Measurements from ENCODE around the gene DIS3L2. TPM values are rescaled to one million over a fixed set of nuclear protein-coding genes. Genes with fewer than 3 reads are reported as not detected.

Gene DIS3L2
- total RNA-seq, 1 donor from 2014 or later, result 42.1 TPM

GRCh38 chr2:232374356-232374755 lies 412.8 kb downstream of the DIS3L2 start:
- no peak for DNase-seq
- Mint-ChIP-seq H3K4me1 (ENCODE audit: low read depth, unreplicated experiment) (no peaks in the 10 kb centered on the region), H3K36me3 (ENCODE audit: unreplicated experiment) (no peaks in the 10 kb centered on the region), H3K4me3 (ENCODE audit: unreplicated experiment) (no peak overlapping the region), H3K9me3 (ENCODE audit: unreplicated experiment) (peaks cover 3% of the 10 kb centered on the region), H3K27me3 (ENCODE audit: unreplicated experiment) (no peaks in the 10 kb centered on the region), H3K27ac (ENCODE audit: unreplicated experiment) (no peak overlapping the region)
- TF ChIP-seq CTCF (IDR thresholded peaks at IDR 0.05; ENCODE audit: partially characterized antibody, unreplicated experiment), result no peak

- DNase-seq, result no peak
- no peaks in the 10 kb centered on the region for H3K4me1 Mint-ChIP-seq (ENCODE audit: low read depth, unreplicated experiment)
- H3K27ac Mint-ChIP-seq (ENCODE audit: unreplicated experiment), result no peak overlapping the region
- no peaks in the 10 kb centered on the region for H3K27me3 Mint-ChIP-seq (ENCODE audit: unreplicated experiment)
- H3K4me3 Mint-ChIP-seq (ENCODE audit: unreplicated experiment), result no peak overlapping the region
- TF ChIP-seq CTCF (IDR thresholded peaks at IDR 0.05; ENCODE audit: partially characterized antibody, unreplicated experiment), result no peak
- peaks cover 3% of the 10 kb centered on the region for H3K9me3 Mint-ChIP-seq (ENCODE audit: unreplicated experiment)
- no peaks in the 10 kb centered on the region for H3K36me3 Mint-ChIP-seq (ENCODE audit: unreplicated experiment)
These were observed 413.7 kb downstream of the DIS3L2 start for GRCh38 chr2:232375164-232375563.

GRCh38 chr2:232376260-232376659 lies 414.7 kb downstream of the DIS3L2 start:
- H3K4me1 Mint-ChIP-seq (ENCODE audit: low read depth, unreplicated experiment), result no peaks in the 10 kb centered on the region
- TF ChIP-seq CTCF (IDR thresholded peaks at IDR 0.05; ENCODE audit: partially characterized antibody, unreplicated experiment), result no peak
- H3K36me3 Mint-ChIP-seq (ENCODE audit: unreplicated experiment), result no peaks in the 10 kb centered on the region
- no peaks in the 10 kb centered on the region for H3K27me3 Mint-ChIP-seq (ENCODE audit: unreplicated experiment)
- no peak overlapping the region for H3K27ac Mint-ChIP-seq (ENCODE audit: unreplicated experiment)
- no peak for DNase-seq
- H3K4me3 Mint-ChIP-seq (ENCODE audit: unreplicated experiment), result no peak overlapping the region
- H3K9me3 Mint-ChIP-seq (ENCODE audit: unreplicated experiment), result peaks cover 3% of the 10 kb centered on the region

GRCh38 chr2:232376713-232377112 lies 415.2 kb downstream of the DIS3L2 start:
- Mint-ChIP-seq H3K9me3 (ENCODE audit: unreplicated experiment) (peaks cover 3% of the 10 kb centered on the region), H3K27me3 (ENCODE audit: unreplicated experiment) (no peaks in the 10 kb centered on the region), H3K36me3 (ENCODE audit: unreplicated experiment) (no peaks in the 10 kb centered on the region), H3K27ac (ENCODE audit: unreplicated experiment) (no peak overlapping the region), H3K4me1 (ENCODE audit: low read depth, unreplicated experiment) (no peaks in the 10 kb centered on the region), H3K4me3 (ENCODE audit: unreplicated experiment) (no peak overlapping the region)
- DNase-seq, result no peak
- no peak for TF ChIP-seq CTCF (IDR thresholded peaks at IDR 0.05; ENCODE audit: partially characterized antibody, unreplicated experiment)

GRCh38 chr2:232377319-232377718 lies 415.8 kb downstream of the DIS3L2 start:
- H3K27me3 Mint-ChIP-seq (ENCODE audit: unreplicated experiment), result no peaks in the 10 kb centered on the region
- no peak for DNase-seq
- H3K36me3 Mint-ChIP-seq (ENCODE audit: unreplicated experiment), result no peaks in the 10 kb centered on the region
- peaks cover 3% of the 10 kb centered on the region for H3K9me3 Mint-ChIP-seq (ENCODE audit: unreplicated experiment)
- no peak overlapping the region for H3K27ac Mint-ChIP-seq (ENCODE audit: unreplicated experiment)
- no peak overlapping the region for H3K4me3 Mint-ChIP-seq (ENCODE audit: unreplicated experiment)
- H3K4me1 Mint-ChIP-seq (ENCODE audit: low read depth, unreplicated experiment), result no peaks in the 10 kb centered on the region
- TF ChIP-seq CTCF (IDR thresholded peaks at IDR 0.05; ENCODE audit: partially characterized antibody, unreplicated experiment), result no peak
